GM12872 (cell line): Measurements from ENCODE around the gene PPM1L.

Experiments used
- CTCF ChIP-seq: IDR thresholded peaks from 3 replicates; pipeline ENCODE4 v1.5.1; 2011; ENCODE audit warnings: low read depth, mild to moderate bottlenecking, low read length, moderate library complexity; ENCODE audit not compliant: insufficient read depth

PPM1L gene

GRCh38 chr3:161069511-161070251 is 313.6 kb downstream of the PPM1L start:
- TF ChIP-seq CTCF: no peak

- no peak for TF ChIP-seq CTCF
These were observed 314.4 kb downstream of the PPM1L start for GRCh38 chr3:161070252-161070930.

- no peak for TF ChIP-seq CTCF
These were observed 315.1 kb downstream of the PPM1L start for GRCh38 chr3:161070980-161071663.

- no peak for TF ChIP-seq CTCF
These were observed 316.2 kb downstream of the PPM1L start for GRCh38 chr3:161072211-161072621.

GRCh38 chr3:161072751-161073150 is 316.7 kb downstream of the PPM1L start:
- no peak for TF ChIP-seq CTCF

- TF ChIP-seq CTCF: no peak
These were observed 317.1 kb downstream of the PPM1L start for GRCh38 chr3:161073181-161073580.

GRCh38 chr3:161081633-161082032 is 325.6 kb downstream of the PPM1L start:
- TF ChIP-seq CTCF: no peak
